GM18499 (cell line): ENCODE data around the gene TRIM24.
"Not testable (repeated sequence)": the region's sequence is repeated elsewhere in the genome, so short reads cannot be mapped to it uniquely, and the experiment has no call there.

Experiments used
- ATAC-seq: cut with Tn5 transposase; IDR thresholded peaks from one replicate; pipeline ENCODE4 v1.9.1; 2021; ENCODE audit warnings: moderate number of reproducible peaks; ENCODE audit not compliant: insufficient read depth, unreplicated experiment

TRIM24 gene

GRCh38 chr7:138459413-138460175, 465 bp upstream of the TRIM24 start:
- peak; percentile 90 for ATAC-seq

DNA sequence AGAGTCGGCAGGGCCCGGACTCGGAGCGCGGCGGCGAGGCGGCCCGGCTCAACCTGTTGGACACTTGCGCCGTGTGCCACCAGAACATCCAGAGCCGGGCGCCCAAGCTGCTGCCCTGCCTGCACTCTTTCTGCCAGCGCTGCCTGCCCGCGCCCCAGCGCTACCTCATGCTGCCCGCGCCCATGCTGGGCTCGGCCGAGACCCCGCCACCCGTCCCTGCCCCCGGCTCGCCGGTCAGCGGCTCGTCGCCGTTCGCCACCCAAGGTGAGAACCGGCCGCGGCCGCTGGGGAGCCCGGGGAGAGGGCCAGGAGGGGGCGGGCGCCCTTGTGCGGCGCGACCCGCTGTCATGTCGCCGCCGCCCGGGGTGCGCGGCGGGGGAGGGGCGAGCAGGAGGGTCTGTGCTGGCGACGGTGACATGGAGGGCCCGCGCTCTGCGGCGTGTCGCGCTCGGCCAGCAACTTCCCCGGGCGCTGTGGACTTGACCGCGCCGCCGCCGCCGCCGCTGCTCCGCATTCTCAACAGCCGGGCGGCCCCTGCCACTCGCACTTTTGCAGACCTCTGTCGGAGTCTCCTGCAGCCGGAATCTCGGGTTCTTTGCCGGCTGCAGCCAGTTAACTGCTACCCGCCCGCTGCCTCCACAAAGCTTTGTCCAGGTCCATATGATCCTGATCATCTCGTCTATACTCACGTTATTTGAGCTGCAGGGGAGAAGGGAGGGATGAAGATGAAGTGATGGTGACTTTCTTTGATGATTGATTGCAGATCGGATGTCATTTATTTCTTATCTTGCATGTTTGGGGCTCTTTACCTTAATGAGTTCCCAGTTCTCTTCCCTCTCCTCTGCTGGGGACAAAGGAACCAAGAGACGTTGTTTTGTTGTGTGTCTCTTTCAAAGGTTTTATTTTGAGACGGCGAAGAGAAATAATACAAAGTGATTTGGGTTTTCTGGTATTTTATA, 869 bp downstream of the TRIM24 start:
- peak; percentile 16 for ATAC-seq

DNA sequence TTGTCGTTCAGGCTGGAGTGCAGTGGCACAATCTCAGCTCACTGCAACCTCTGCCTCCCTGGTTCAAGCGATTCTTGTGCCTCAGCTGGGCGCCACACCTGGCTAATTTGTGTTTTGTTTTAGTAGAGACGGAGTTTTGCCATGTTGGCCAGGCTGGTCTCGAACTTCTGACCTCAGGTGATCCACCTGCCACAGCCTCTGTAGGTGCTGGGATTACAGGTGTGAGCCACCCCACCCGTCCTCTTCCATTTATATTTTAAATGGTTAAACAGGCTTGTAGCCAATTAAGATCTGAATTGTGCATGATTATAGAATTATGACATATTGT, 3.2 kb downstream of the TRIM24 start:
- not testable (repeated sequence) for ATAC-seq

GRCh38 chr7:138465046-138465445, 5.0 kb downstream of the TRIM24 start:
- no peak for ATAC-seq

- ATAC-seq, result not testable (repeated sequence)
Observed at GRCh38 chr7:138466069-138466756, 6.2 kb downstream of the TRIM24 start.

DNA sequence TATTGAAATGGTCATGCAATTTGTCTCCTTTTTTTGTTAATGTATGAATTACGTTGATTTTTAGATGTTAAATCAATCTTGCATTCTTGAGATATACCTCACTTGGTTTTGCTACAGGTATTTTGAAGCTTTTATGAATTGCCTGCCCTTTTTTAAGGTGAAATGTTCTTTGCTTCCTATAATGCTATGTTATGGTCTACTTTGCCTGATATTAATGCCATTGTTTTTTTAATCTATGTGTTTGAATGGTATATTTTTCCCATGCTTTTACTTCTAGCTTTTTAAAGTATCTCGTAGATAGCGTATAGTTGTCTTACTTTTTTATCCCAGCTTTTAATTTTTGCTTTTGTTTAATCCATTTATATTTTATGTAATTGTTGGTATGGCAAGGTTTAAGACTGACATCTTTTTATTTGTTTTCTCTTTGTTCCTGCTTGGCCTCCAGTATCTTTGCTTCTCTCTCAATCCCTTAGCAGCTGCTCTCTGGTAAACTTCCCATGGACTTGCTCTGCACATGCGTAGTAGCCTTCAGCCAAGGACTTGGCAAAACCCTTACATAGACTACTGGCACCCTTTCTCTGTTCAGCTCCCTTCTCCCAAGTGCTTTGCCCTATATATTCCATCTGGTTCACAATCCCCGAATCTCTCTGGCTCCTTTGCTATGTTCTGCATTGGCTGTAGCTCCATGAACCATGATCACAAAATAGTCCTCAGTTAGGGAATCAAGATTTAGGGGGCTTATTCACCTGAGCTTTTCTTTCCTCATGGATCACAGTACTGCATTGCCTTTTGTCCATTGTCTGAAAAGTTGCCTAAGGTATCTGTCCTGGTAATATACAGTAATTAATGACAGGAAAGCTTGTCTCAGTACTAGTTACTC, 8.4 kb downstream of the TRIM24 start:
- no peak for ATAC-seq

- no peak for ATAC-seq
Observed at GRCh38 chr7:138470391-138471157, 10.5 kb downstream of the TRIM24 start.

GRCh38 chr7:138472292-138473079, 12.4 kb downstream of the TRIM24 start:
- no peak for ATAC-seq

GRCh38 chr7:138475377-138475776, 15.3 kb downstream of the TRIM24 start:
- ATAC-seq, result no peak

DNA sequence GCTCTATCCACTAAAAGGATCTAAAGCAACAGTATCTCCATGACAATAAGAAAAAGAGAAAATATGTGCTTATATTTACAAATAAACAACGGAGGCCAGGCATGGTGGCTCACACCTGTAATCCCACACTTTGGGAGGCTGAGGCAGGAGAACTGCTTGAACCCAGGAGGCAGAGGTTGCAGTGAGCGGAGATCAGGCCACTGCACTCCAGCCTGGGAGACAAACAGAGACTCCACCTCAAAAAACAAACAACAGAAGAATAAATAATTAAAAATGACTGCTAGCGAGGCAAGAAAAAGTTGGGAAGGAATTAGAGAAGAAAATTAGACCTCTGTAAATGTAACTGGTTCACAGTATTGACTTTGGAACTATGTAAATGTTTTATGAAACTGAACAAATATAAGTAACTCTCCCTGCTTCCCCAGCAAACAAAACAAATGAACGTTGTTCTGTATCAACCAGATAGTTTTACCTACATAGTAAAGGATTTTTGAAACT, 17.1 kb downstream of the TRIM24 start:
- no peak for ATAC-seq

GRCh38 chr7:138477581-138477980, 17.5 kb downstream of the TRIM24 start:
- ATAC-seq, result no peak

DNA sequence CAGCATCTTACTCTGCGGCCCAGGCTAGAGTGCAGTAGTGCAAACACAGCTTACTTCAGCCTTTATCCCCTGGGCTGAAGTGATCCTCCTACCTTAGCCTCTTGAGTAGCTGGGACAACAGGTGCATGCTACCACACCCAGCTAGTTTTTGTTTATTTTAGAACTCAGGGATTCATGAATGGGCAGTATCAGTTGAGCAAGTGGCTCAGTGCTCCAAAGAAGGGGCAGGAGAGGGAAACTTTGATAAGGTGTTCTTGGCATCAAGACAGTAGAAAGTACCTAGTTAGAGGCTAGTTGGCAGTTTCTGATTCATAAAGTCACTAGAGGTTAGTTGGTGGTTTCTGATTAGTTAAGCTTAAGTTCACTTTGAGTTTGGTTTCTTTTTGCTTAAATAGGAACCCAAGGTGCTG, 18.4 kb downstream of the TRIM24 start:
- peak; percentile 51 for ATAC-seq

- no peak for ATAC-seq
Observed at GRCh38 chr7:138480527-138480926, 20.5 kb downstream of the TRIM24 start.

GRCh38 chr7:138481447-138482380, 21.7 kb downstream of the TRIM24 start:
- no peak for ATAC-seq

DNA sequence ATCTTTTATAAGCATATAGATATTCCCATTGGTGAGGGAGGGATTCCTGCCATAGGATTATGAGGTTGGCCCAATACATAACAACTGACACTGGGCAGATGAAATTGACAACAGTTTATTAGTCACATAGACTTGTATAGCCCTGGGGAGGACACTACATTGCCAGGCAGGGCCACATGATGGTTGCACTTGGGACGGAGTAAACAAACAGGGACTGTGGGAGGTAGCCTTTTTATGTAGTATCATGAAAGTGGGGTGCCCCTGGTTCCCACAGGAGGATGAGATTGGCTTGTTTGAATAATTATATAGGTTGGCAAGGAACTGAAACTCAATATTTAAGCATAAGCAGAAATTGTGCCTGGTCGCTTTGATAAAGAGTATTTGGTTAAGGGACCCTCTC, 23.5 kb downstream of the TRIM24 start:
- ATAC-seq, result no peak

GRCh38 chr7:138485508-138485907, 25.4 kb downstream of the TRIM24 start:
- not testable (repeated sequence) for ATAC-seq

- not testable (repeated sequence) for ATAC-seq
Observed at GRCh38 chr7:138489139-138489538, 29.1 kb downstream of the TRIM24 start.
